Caco-2 (cell line): ENCODE measurements around the gene APOL1. TPM values are rescaled to one million over a fixed set of nuclear protein-coding genes. Genes with fewer than 3 reads are reported as not detected.
"Not testable (repeated sequence)": the region's sequence is repeated elsewhere in the genome, so short reads cannot be mapped to it uniquely, and the experiment has no call there.

Experiments used
- BruUV-seq: library from RNA; stranded (reverse); fragments of 400-500 nt; replicated peaks from 2 replicates; lab custom pipeline; 2021; lab: Mats Ljungman, UMichigan
- CTCF ChIA-PET: fragments of 300-600 bp; sonication (Branson Sonifier 250); formaldehyde crosslinking; loops from one replicate; lab custom pipeline; 2022; ENCODE audit warnings: antibody characterized with exemption; lab: Charles Lee
- POLR2A ChIA-PET: fragments of 300-600 bp; sonication (Branson Sonifier 250); formaldehyde crosslinking; loops from one replicate; lab custom pipeline; 2022; ENCODE audit warnings: antibody characterized with exemption; lab: Charles Lee
- DNase-seq, 2 experiments: peaks; one replicate each; pipeline versions ENCODE4 v3.0.0 to v3.0.0-alpha.2; 2020 to 2022
- H3K27me3 ChIP-seq: replicated peaks from 2 replicates; pipeline ENCODE4 v1.6.0; 2011; ENCODE audit warnings: low read length; ENCODE audit not compliant: control insufficient read depth, insufficient read depth
- H3K36me3 ChIP-seq: 2 replicates; pipeline ENCODE4 v1.5.1; 2011; ENCODE audit warnings: low read length; ENCODE audit not compliant: control insufficient read depth, insufficient read depth
- H3K4me1 ChIP-seq: fragments of 250-450 bp; sonication (Bioruptor Pico); 2 replicates; pipeline ENCODE4 v1.5.1; 2020; ENCODE audit warnings: mild to moderate bottlenecking
- H3K4me3 ChIP-seq: 2 replicates; pipeline ENCODE4 v1.5.1; 2011; ENCODE audit warnings: low read depth, mild to moderate bottlenecking, control low read depth, low read length
- H3K9me3 ChIP-seq: fragments of 250-450 bp; sonication (Bioruptor Pico); 2 replicates; pipeline ENCODE4 v1.5.1; 2020; ENCODE audit warnings: mild to moderate bottlenecking, moderate library complexity
- H3K27ac Mint-ChIP-seq: one replicate; pipeline ENCODE4 v1.8.0; 2022; ENCODE audit warnings: mixed read lengths; ENCODE audit not compliant: unreplicated experiment
- H3K27me3 Mint-ChIP-seq: one replicate; pipeline ENCODE4 v1.8.0; 2022; ENCODE audit warnings: mixed read lengths; ENCODE audit not compliant: insufficient read depth, unreplicated experiment
- H3K36me3 Mint-ChIP-seq: one replicate; pipeline ENCODE4 v1.8.0; 2022; ENCODE audit warnings: mild to moderate bottlenecking, mixed read lengths; ENCODE audit not compliant: insufficient read depth, unreplicated experiment
- H3K4me1 Mint-ChIP-seq: one replicate; pipeline ENCODE4 v1.8.0; 2022; ENCODE audit warnings: low read depth, mixed read lengths; ENCODE audit not compliant: unreplicated experiment
- H3K4me3 Mint-ChIP-seq: one replicate; pipeline ENCODE4 v1.8.0; 2022; ENCODE audit warnings: mild to moderate bottlenecking, moderate library complexity, mixed read lengths; ENCODE audit not compliant: unreplicated experiment
- H3K9me3 Mint-ChIP-seq: one replicate; pipeline ENCODE4 v1.8.0; 2022; ENCODE audit warnings: mixed read lengths; ENCODE audit not compliant: unreplicated experiment
- CTCF ChIP-seq, 2 experiments: fragments of 200-600 bp in 1 of 2; IDR thresholded peaks; 1 replicate in 1 of 2; 2 replicates in 1 of 2; pipeline versions ENCODE4 v1.5.1 to v1.8.0; 2011 to 2022; ENCODE audit warnings: antibody characterized with exemption in 1 of 2, control low read depth in 1 of 2, inconsistent platforms in 1 of 2, low read depth in 1 of 2, low read length in 1 of 2, mild to moderate bottlenecking in 1 of 2, moderate library complexity in 1 of 2; ENCODE audit not compliant: insufficient read depth in 1 of 2, severe bottlenecking in 1 of 2, unreplicated experiment in 1 of 2
- intact Hi-C: fragments of 100-400 bp; cut with micrococcal nuclease; formaldehyde crosslinking; loops from one replicate; pipeline ENCODE4 v1.10.0; 2022; ENCODE audit not compliant: unreplicated experiment
- total RNA-seq: library from RNA; stranded (reverse); gene quantifications from 2 replicates; pipeline ENCODE4 v1.2.3, GENCODE V29; 2022

The APOL1 gene
- total RNA-seq, 1 experiment from 2014 or later = 0.39 TPM

DNA sequence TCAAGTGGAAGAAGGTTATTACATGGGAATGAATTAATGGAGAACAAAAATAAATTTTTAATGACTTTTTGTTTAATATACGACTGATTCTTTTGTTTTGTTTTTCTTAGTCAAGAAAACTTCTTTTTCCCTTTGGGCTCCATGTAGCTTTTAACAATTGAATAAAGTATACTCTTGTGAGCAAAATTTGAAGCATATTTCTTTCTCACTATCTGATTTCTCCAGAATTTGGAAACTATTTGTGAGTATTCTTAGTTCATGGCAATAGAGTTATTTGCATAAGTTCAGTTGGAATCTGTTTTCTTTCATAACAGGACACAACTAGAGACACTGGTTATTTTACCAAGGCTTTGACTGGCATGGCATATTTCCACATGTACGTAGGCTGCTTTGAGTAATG, 3.8 kb upstream of the APOL1 start:
- Mint-ChIP-seq H3K27ac (no peak overlapping the region), H3K9me3 (no peaks in the 10 kb centered on the region), H3K4me1 (no peaks in the 10 kb centered on the region), H3K4me3 (no peak overlapping the region), H3K27me3 (no peaks in the 10 kb centered on the region), H3K36me3 (no peaks in the 10 kb centered on the region)
- Histone ChIP-seq H3K9me3 (no peaks in the 10 kb centered on the region), H3K27me3 (no peaks in the 10 kb centered on the region), H3K4me3 (no peak overlapping the region), H3K36me3 (no peaks in the 10 kb centered on the region), H3K4me1 (no peaks in the 10 kb centered on the region)
- POLR2A ChIA-PET = no interaction called here
- CTCF ChIA-PET = no interaction called here
- DNase-seq = no peak
- no peak for TF ChIP-seq CTCF (IDR thresholded peaks at IDR 0.05; ENCODE audit: insufficient read depth in 1 of 2, low read depth in 1 of 2, low read length in 1 of 2, severe bottlenecking in 1 of 2, unreplicated experiment in 1 of 2)
- intact Hi-C loops = no loop called here
- no TSS peak for BruUV-seq

DNA sequence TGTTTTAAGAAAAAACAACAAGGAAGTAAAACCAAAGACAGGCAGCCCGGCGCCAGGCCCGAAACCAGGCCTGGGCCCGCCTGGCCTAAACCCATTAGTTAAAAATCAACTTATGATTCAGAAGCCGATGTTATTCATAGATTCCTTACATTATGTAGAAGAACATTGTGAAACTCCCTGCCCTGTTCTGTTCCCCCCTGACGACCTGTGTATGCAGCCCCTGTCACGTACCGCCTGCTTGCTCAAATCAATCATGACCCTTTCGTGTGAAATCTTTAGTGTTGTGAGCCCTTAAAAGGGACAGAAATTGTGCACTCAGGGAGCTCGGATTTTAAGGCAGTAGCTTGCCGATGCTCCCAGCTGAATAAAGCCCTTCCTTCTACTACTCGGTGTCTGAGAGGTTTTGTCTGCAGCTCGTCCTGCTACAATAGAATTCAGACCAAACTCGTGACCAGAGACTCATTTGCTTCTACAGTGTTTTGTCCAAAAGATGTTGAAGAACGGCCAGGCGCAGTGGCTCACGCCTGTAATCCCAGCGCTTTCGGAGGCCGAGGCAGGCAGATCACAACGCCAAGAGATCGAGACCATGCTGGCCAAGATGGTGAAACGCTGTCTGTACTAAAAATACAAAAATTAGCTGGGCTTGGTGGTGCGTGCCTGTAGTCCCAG, 2.5 kb upstream of the APOL1 start:
- H3K36me3 ChIP-seq, H3K4me3 Mint-ChIP-seq, H3K27me3 Mint-ChIP-seq, H3K4me1 ChIP-seq, H3K27ac Mint-ChIP-seq, intact Hi-C loops, H3K27me3 ChIP-seq, H3K36me3 Mint-ChIP-seq, H3K4me3 ChIP-seq, H3K4me1 Mint-ChIP-seq, POLR2A ChIA-PET, H3K9me3 ChIP-seq, DNase-seq, H3K9me3 Mint-ChIP-seq, BruUV-seq: not testable (repeated sequence)
- CTCF ChIA-PET = interaction anchor here (0.7 to 2.1 kb wide), 3 partner anchors 11 to 87 kb away, joined by 4 to 5 read pairs (median 4); partner anchors contain the start of gene APOL2

DNA sequence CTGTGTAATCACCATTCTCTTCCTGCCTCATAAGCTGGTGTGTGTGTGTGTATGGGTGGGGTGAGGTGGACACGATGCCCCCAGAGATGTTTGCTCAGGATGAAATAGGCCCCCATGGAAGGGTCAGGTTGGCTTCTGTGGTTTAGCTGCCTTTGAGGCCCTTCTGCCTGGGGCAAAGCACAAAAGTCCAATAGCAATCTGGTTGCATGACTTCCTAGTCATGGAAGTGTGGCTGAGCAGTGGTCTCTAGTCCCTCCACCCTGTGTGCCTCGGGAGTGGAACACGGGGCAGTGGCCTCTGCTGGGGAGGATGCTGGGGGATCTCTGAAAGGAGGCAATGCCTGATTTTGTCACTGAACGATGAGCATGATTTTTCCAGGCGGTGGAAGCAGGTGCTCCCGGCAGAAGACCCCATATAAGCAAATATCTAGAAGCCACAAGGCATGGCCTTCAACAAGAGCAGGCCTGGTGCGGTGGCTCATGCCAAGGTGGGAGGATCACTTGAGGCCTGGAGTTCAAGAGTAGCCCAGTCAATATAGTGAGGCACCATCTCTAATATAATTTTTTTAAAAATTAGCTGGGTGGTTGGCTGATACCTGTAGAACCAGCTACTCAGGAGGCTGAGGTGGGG, 839 bp upstream of the APOL1 start:
- H3K36me3 Mint-ChIP-seq, H3K36me3 ChIP-seq, H3K4me1 Mint-ChIP-seq, H3K9me3 Mint-ChIP-seq, POLR2A ChIA-PET, H3K27ac Mint-ChIP-seq, H3K4me1 ChIP-seq, H3K4me3 Mint-ChIP-seq, BruUV-seq, H3K9me3 ChIP-seq, intact Hi-C loops, H3K4me3 ChIP-seq, H3K27me3 ChIP-seq, H3K27me3 Mint-ChIP-seq, DNase-seq: not testable (repeated sequence)
- CTCF ChIA-PET = interaction anchor here (2.1 kb wide), 1 partner anchor 13 kb away, joined by 5 read pairs; the partner anchor contains the start of gene APOL2
